Suppressor macrophage treated with lipopolysaccharide for 4 hours (primary cell): ENCODE measurements around the gene BNC2.

Source experiments
- DNase-seq: peaks from one replicate; pipeline ENCODE4 v3.0.0-alpha.2; 2020

BNC2 gene

DNA sequence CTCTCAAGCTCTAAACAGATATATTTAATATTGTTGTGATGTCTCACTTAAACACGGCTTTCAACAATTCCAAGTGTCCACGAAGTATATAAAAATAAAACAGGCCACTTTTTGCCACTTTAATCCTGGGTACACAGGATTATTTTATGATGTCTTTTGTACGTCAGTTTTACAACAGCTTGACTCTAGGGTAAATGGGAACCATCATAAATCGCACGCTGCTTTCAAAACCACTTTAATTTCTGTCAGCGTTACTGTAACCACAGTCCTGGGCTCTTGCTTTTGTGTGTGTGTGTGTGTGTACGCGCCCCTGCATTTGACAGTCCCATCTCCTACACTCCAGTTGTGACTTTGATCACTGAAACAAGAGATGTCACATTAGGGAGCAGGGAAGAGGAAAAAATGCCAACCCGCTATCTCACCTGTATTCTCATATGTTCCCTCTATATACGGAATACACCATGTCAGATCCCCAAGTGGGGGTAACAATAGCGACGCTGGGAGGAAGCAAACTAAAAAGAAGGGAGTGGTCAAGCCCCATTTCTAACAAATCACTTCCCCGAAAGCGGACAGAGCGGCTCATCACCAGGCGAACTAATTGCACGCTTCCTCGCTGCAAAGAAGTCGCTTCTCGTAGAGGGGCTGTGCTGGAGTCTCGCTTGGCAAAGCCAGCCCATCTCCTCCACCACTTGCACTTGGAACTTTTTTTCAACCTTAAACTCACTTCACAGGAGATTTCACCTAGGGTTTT is 1.2 kb downstream of the BNC2 start:
- peak; percentile 24 for DNase-seq

DNA sequence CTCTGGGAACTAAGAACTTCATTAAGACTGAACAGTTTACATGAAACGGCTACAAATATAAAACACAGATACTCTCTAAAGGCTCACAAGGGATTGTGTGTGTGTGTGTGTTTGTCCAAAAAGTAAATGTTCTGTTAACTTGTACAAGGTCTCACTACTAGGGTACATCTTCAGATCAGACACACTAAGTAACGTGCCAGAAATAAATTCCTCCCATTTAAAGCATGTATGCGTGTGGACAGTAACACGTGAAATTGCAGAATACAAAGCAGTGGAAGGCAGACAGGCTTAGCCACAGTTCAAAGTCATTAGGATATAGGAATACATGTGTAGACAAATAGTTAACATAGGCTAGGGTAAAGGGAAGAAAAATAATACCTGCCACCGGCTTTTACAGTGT is 1.8 kb downstream of the BNC2 start:
- DNase-seq: no peak

DNA sequence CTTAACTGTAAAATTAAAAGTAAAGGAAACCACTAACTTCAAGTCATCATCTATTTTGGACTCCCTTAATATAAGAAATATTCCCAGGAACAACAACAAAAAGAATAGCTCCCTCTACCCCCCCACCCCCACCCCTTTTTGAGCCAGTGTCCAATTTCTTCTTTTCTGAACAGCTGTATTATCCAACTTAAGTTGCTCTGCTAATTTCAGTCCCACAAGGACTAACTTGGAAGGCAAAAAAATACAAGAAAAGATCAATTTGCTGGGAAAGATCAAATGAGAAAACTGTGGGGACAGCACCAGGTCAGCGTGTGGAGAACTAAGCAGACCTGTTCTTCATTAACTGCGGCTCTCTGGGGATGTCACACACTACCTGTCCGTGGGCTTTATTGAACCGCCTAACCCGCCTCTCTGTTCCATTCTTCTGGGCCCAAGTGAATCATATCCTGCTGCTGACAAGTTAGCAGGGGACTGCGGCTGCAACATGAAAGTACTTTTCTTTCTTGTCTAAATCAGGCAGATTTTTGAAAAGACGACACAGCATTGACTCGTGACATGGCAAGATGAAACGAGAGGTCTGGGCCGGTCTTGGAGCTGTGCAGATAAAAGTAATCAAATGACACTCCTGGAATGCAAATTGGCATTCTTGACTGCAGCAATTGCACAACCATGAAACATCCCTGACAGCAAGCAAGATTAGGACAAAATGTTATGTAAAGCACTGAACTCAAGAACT is 2.7 kb downstream of the BNC2 start:
- DNase-seq: no peak

DNA sequence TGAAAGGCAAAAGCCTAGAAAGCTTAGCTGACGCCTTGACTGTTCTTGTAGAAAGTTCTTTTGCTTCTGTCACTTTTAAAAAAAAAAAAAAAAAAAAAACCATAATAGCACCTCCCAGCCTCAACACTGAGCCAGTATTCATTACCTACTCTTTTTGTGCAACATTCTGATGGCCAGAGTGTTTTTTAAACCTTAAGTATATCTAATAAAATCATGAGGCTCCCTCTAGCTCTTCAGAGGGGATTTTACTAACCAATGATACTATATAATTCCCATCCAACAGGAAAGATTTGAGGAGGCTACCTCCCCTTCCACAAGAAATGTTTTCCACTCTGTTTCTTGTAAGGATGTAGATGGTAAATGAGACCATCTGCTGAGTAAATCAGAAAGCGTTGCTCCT is 3.9 kb downstream of the BNC2 start:
- DNase-seq: no peak

DNA sequence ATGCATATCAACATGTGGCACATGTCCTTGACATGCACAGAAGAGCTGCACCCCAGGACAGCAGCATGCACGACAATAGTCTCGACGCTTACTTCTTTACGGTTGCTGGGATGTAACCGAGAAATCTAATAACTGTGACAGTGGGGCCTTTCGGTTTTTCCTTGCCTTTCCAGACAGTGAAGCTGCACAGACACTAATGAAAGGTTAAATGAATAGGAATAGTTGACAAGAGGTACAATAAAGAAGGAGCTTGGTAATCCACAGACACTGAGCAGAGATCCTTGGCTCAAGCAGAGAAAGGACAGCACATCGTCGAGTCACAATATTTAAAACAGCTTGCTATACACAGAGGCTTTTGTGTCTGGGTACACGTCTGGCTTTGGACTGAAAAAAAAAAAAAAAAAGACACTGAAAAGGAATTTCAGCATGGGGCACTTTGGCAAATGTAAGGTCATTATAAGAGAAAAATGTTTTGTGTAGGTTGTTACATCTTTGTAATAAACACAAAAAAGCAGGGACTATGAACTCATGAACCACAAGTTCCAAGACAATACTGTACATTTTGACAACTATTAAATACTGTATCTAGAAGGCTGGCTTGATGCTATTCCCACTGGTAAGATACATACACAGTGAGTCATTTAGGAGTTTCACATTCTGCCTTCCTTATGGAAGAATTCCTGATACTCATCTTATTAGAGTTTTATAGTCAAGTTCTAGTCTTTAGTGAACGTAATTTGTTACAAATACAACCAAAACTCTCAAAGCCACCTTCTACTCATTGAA is 5.6 kb downstream of the BNC2 start:
- no peak for DNase-seq

DNA sequence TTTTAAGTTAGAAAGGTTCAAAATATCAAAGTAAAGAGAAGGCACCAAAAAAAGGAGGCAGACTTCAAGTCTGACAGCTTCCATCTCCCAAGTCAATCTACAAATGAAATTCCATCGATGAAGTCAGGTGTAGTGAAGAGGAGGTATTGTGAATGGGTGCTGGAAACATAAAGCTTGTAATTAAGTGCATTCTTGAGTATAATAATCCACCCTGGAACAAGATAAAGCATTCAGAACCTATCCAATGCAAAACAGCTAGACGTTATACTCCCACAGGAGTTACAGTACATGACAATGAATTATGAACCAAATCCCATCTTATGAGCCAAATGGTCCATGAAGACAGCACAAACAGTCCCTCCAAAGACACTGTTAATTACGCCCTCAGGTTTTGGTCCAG is 22.3 kb downstream of the BNC2 start:
- no peak for DNase-seq

DNA sequence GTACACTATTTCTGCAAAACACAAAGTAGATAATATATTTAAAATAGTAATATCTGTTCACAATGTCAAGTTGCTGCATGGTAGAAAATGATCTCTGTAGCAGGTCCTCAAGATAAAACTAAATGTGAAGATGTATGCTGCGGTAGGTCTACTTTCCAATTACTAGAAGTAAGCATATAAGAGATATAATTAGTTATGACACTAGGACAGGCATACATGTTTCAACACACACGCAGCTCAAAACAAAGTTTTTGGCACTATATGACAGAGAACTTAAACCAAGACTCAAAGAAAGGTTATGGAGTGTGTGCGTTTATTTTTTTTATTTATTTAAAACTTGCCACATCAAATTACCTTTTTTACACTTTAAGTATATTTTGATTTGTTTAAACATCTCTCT is 23.5 kb downstream of the BNC2 start:
- no peak for DNase-seq

DNA sequence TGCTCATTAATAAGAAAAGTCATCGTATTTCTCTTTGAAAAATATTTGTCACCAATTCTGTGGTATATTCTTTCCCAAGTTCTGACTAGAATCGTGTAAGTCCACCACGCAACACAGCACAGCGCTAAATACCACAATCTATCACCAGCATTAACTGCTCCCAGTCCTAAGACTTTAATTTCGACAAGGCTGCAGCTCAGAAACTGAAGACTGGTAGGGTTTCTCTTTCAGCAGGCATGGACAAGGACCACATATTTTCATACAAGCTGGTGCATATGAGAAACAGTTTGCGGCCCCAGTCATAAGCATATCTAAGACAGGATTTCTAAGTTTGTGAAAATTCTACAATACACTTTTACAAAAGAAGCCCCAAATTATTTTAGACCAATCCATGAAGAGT is 24.1 kb downstream of the BNC2 start:
- no peak for DNase-seq

DNA sequence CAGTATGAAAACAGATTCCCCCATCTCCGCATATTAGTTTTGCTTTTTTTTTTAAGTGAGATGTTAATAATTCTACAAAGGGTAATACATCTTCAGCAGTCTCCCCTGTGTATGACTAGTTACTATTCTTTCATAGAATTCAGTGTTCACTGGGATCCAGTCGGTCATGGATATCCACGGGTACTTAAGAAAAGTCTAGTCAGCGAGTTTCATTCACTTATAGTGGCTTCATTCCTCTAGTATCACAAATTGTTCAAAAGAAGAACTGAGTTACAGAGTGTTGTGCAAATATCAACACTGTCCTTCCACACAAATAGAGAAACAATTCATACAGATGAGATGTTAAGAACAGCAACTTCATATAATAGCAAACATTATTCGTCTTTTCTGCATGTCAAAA is 35.7 kb downstream of the BNC2 start:
- DNase-seq: no peak

DNA sequence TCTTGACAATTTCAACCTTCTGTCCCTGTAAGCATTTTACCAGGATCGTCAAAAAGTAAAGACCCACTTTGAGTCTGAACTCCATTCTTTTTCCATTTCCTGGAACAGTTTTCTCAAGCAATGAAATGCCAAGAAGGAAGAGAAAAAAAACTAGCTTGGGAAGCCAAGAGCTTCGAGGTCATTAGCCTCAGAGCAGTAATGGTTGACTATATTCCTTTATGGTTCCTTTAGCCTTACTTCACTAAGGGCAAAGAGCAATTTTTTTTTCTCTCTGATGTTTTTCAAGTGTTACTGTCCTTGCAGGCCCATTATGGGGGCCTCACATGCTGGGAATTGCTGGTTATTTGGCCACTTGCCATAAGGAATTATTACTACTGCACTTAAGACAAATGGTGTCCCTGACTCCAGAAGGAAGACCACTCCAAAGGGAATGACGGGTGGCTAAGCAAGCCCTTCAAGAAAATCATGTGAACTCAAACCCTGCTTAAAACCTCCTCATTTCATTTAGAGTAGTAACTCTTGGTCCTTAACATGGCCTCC is 37.1 kb downstream of the BNC2 start:
- no peak for DNase-seq

DNA sequence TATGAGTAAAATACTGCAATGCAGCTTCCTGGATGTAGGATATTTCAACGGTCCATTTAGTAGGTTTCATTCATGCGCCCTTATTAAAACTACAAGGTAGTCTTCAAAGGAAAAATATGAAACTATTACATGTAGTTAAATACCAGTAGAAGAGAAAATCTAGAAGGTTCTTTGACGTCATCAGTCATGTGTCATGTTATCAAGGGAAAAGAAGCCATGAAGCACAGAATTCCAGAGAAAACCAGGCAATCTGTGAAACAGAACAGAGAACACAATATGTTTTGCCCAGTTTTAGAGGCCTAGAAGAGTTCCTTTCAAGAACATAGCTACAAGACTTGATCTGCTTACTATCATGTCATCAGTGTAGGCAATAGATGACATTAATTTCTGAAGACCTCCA is 38.4 kb downstream of the BNC2 start:
- no peak for DNase-seq

DNA sequence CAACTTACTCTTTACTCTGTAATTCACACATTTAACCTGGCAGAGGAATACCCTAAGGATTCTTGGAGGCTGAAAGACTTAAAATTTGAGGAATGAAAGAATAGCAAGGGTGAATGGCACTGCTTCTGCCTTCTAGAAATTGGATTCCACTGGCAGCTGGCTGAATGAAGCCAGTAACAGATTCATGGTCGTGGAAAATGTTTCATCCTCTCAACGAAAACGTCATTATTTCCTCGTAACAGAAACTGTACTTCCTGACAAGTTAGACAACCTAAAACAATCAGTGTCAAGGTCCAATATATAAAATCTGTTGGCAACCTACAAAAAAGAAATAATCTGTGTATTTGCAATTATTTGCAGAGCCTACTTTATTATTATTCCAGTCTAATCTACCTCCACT is 39.7 kb downstream of the BNC2 start:
- DNase-seq: no peak

DNA sequence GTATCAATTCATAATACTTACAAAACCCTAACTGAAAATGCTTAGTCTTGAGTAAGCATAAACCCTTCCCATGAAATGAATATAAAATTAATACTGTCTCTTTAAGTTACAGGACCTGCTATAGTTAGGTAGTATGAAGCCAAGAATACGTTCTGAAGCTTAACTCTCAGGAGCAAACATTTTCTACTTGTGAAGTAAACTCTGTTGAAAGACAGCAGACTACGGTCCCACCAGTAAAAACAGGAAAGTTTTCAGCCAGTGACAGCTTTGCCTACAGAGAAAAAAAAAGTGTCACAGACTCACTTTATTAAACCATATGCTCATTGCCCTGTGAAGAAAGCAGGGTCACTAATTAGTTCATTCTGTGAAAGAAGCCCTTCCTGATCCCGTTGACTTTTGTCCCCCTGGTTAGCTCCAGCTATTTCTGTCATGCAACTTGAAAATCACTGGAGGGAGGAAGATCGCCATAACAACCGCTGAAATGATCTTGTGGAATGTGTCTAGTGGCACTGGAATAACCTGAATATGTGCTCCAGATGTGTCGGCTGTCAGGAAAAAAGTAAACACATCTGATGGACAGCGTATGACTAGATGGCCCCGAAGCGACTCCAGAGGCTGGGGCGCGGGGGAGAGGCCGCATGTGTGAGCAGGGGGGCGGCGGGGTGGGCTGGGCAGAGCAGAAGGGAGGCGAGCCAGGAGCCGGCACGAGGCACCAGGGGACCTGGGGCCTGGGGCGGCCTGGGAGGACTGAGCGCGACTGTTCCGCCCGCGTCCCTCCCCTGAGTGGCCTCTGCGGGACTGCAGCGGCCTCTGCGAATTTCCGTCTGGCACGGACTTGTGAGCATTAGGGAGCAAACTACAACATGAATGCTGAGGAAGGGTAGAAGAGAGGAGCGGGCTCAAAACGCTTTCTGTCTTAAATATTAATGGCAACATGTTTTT is 41.9 kb downstream of the BNC2 start:
- no peak for DNase-seq

DNA sequence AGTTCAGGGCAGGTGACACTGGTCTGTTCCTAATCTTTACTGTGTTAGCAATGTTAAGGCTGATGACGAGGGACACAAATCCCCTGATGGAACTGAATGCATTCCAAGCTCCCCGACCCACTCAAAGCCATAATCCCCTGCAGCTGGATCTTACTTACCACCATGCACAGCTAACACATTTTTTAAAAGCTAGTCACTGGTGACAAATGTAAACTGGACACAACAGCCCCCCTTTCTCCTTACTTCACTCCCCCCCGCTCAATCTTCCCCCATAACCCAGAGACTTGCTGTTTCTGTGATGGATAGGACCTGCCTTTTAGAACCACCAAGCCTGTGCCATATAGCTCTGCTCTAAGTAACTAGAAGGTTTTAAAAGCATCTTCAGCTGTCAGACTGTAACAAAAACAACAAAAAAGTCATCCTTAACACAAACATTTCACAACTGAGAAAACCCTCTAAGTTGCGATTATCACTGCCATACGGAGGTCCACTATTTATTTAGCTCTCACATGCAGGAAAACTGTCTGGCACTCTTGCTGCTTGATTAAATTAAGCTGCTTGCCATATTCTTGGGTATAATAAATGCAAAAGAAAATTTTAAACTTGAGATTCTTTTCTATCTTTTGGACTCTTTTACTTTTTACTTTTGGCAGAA is 44.4 kb downstream of the BNC2 start:
- DNase-seq: no peak

DNA sequence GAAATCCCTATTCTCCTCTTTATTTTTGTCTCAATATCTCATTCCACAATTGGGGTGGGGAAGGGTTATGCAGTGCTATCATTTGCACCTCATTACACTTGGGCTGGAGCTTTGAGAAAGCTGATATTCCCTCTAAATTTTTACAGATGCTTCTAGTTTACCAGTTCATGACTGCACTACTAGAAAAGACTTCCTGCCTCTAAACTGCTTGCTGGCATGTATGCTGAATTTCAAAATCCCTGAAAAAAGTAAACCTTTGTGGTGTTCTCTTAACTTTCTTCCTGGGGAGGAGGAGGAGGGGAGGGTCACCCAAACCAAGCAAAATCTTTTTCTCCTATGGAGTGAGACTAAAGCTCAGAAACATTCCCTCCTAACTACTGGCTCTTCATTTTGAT is 45.1 kb downstream of the BNC2 start:
- no peak for DNase-seq

DNA sequence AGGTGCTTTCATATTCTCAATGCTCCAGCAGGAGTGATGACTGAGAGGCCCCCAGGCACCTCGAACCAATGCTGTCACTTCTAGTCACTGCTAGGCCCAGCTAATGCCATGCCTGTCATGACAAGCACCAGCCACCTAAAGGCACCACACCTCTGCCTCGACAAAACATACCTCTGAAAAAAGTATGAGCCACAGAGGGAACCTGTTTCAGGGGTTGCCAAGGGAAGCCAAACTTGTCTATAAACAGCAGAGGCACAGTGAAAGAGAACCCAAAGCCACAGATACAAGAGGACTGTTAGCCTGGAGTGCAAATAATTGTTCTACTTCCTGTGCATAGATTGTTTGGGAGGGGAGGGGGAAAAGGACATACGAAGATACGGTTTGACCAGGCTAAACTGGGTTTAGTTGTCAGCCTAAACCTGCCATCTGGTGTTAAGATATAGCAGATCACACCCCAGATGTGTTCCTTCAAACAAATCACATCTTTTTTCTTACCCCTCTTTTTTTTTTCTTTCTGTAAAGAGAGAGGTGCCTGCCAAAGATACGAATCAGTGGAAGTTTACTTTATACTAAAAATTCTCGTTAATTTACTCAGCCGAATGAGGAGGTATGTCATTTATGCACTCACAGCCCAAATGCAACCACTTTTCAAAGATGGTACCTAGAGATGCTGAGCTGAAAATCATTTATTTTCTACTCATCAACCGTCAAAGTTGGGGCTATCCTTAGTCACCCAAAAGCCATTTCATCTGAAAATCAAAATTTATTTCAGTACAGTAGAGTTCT is 45.7 kb downstream of the BNC2 start:
- DNase-seq: no peak

DNA sequence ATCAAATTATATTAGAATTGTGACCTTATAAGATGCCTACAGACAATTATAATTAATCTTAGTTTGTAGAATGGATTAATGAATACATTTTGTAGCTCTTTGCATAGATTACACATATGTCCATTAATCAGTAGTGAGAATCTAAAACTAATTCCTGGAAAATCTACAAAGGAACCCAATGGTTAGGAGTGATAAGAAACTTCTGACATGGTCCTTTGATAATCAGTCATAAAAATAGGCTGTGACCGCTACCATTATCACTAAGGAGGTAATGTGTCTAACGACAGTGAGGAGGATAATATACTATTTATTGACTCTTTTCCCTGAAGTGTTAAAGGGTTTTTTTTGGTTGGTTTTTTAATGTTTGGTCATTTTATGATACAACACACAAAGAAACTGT is 46.6 kb downstream of the BNC2 start:
- DNase-seq: no peak

DNA sequence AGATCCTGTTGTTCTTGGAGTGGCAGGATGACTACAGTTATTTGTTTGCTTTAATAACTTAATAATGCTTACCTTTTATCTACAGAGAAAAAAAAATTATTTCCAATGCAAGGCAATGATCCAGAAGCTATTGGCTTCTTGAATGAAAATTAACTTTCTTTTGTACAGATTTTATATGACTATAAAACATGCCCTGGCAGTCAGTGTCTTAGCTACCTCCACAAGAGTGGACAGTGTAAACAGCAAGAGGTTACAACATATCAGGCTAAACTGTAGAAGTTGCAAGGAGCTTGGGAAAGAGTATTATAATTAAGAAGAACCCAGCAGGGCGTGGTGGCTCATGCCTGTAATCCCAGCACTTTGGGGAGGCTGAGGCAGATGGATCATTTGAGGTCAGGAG is 49.1 kb downstream of the BNC2 start:
- DNase-seq: no peak

DNA sequence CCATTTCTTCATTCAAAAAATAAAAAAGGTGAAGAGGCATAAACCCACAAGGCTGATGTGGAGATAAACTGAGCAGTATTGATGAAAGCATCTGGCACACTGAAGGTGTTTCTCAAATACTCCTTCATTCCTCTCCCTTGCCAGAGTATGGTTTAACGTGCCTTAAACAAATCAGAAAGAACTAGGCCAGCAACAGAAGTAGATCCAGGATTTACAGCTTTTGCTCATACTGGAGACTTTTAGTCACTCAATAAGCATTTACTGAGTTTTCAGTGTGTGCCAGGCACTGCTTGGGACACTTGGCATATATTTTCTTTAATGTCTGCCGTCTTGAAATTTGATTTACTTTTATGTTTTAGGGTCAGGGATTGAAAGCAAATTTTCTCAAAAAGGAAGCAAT is 53.0 kb downstream of the BNC2 start:
- DNase-seq: no peak

DNA sequence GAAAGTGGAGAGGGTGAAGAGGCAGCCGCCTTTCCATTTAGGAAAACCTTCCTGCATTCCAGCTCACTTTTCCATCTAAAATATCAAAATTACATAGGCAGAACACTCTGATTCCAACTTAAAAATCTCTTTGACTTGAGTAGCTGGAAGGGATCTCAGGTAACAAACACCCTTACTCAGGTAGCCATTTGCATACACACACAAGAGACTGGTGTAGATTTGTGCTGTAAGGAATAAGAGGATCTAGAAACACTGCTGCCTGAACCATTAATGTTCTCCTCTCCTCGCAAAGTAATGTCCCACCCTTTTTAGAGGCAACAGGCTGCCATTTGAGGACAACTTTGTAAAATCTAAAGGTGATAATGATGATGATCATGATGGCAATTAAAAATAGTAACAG is 53.5 kb downstream of the BNC2 start:
- no peak for DNase-seq

DNA sequence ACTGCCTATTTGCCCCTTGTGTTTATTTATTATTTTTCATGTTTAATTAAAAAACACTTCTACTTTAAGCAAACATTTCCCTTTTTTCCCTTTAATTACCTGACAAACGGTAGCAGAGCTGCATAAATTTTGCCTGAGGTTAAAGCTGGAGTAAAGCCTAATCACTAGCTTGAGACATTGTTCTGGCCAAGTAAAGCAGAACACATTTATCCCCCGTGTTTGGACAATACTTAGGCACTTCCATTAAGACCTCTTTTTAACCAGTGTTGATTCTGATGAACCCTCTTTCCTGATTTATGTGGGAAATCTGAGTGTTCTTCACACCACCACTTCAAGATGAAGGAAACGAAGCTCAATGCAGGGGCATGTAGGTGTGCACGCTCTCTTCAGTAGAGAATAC is 54.5 kb downstream of the BNC2 start:
- DNase-seq: no peak
